Smooth muscle cell (in vitro differentiated cells): ENCODE data around the gene GPC5. TPM values are rescaled to one million over a fixed set of nuclear protein-coding genes. Genes with fewer than 3 reads are reported as not detected.
A peak's percentile ranks its signal among the peaks of the same experiment; 100 is the strongest.

Experiments used
- DNase-seq: peaks from one replicate; lab custom pipeline; 2025; ENCODE audit not compliant: unreplicated experiment; lab: John Stamatoyannopoulos, UW
- H2AFZ ChIP-seq: fragments of 200-600 bp; sonication (generic); 2 replicates; pipeline ENCODE4 v1.6.0; 2016; ENCODE audit warnings: antibody characterized with exemption, low read depth, mild to moderate bottlenecking
- H3F3A ChIP-seq: fragments of 200-600 bp; sonication (generic); 2 replicates; pipeline ENCODE4 v1.6.0; 2017; ENCODE audit warnings: antibody characterized with exemption, low read depth
- H3K27ac ChIP-seq: fragments of 200-600 bp; sonication (generic); 2 replicates; pipeline ENCODE4 v1.5.1; 2016; ENCODE audit warnings: low read depth, mild to moderate bottlenecking
- H3K27me3 ChIP-seq: fragments of 200-600 bp; sonication (generic); 2 replicates; pipeline ENCODE4 v1.6.1; 2016; ENCODE audit warnings: low read depth, mild to moderate bottlenecking
- H3K36me3 ChIP-seq: fragments of 200-600 bp; sonication (generic); 2 replicates; pipeline ENCODE4 v1.5.1; 2016; ENCODE audit warnings: low read depth
- H3K4me1 ChIP-seq: fragments of 200-600 bp; sonication (generic); 2 replicates; pipeline ENCODE4 v1.5.1; 2016; ENCODE audit warnings: low read depth
- H3K4me2 ChIP-seq: fragments of 200-600 bp; sonication (generic); 2 replicates; pipeline ENCODE4 v1.6.0; 2016; ENCODE audit warnings: mild to moderate bottlenecking
- H3K4me3 ChIP-seq: fragments of 200-600 bp; sonication (generic); 2 replicates; pipeline ENCODE4 v1.5.1; 2016; ENCODE audit warnings: mild to moderate bottlenecking
- H3K79me2 ChIP-seq: fragments of 200-600 bp; sonication (generic); 2 replicates; pipeline ENCODE4 v1.6.0; 2016; ENCODE audit warnings: low read depth, mild to moderate bottlenecking
- H3K9ac ChIP-seq: fragments of 200-600 bp; sonication (generic); 2 replicates; pipeline ENCODE4 v1.6.0; 2016; ENCODE audit warnings: low read depth
- H3K9me3 ChIP-seq: fragments of 200-600 bp; sonication (generic); replicated peaks from 2 replicates; pipeline ENCODE4 v1.5.1; 2016; ENCODE audit warnings: low read depth
- H4K20me1 ChIP-seq: fragments of 200-600 bp; sonication (generic); 2 replicates; pipeline ENCODE4 v1.6.0; 2016; ENCODE audit warnings: low read depth
- WGBS: methylation state at CpG from one replicate; pipeline ENCODE4 v1.1.7; 2016; ENCODE audit warnings: low lambda C conversion rate; 5-methylcytosine and 5-hydroxymethylcytosine counted together
- polyA plus RNA-seq: library from polyadenylated mRNA; unstranded; fragments of >200 nt; fragmentation: Nextera tagmentation; extraction: Ambion mirVana; gene quantifications from 2 replicates; pipeline ENCODE4 v1.2.1, GENCODE V29; 2016
- total RNA-seq: library from RNA; depleted of rRNA; stranded (reverse); fragments of >200 nt; gene quantifications from 2 replicates; pipeline ENCODE4 v1.2.3, GENCODE V29; 2014
- TF ChIP-seq, protein P1 (sequence below): fragments of 200-600 bp; sonication (generic); IDR thresholded peaks from 2 replicates; pipeline ENCODE4 v1.5.1; 2017; ENCODE audit warnings: borderline replicate concordance, mild to moderate bottlenecking, antibody characterized with exemption; ENCODE audit not compliant: insufficient read depth, poor library complexity, severe bottlenecking

The GPC5 gene
- total and polyA plus RNA-seq, 2 experiments from 2014 or later = 0.99 to 1.0 TPM

DNA sequence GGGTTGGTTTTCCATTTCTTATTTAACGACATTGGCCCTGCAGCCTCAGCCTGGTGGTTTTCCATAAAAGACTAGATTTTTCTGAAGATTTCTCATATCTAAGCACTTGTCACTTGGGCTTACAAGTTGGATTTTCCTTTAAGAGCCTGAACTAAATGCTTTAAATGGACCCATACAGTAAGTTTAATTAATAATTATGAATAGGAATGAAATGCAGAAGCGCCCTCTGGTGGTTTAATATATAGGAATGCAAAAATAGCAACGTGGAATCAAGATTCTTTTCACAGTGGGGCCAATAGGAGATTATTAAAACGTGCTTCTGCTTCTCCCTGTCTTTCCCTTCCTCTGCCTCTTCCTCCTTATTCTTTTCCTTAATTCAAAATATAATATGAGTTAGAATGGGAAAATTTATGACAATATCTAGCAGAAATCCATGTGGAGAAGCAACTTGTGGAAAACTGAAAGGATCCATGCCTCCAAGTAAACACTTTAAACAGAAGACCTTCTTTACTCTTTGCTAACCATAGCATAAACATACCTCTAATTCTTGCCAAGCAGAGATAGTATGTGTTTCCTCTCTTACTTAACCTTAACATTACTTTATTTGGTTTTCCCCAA, 324.0 kb downstream of the GPC5 start:
- TF ChIP-seq, protein P1, sequence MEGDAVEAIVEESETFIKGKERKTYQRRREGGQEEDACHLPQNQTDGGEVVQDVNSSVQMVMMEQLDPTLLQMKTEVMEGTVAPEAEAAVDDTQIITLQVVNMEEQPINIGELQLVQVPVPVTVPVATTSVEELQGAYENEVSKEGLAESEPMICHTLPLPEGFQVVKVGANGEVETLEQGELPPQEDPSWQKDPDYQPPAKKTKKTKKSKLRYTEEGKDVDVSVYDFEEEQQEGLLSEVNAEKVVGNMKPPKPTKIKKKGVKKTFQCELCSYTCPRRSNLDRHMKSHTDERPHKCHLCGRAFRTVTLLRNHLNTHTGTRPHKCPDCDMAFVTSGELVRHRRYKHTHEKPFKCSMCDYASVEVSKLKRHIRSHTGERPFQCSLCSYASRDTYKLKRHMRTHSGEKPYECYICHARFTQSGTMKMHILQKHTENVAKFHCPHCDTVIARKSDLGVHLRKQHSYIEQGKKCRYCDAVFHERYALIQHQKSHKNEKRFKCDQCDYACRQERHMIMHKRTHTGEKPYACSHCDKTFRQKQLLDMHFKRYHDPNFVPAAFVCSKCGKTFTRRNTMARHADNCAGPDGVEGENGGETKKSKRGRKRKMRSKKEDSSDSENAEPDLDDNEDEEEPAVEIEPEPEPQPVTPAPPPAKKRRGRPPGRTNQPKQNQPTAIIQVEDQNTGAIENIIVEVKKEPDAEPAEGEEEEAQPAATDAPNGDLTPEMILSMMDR = peak; percentile 82
- Histone ChIP-seq H4K20me1 (no peaks in the 10 kb centered on the region), H3F3A (no peaks in the 10 kb centered on the region), H2AFZ (peak overlapping the region; percentile 83), H3K79me2 (no peaks in the 10 kb centered on the region), H3K4me3 (no peak overlapping the region), H3K27ac (no peak overlapping the region), H3K36me3 (no peaks in the 10 kb centered on the region), H3K4me2 (peak overlapping the region; percentile 71), H3K27me3 (no peaks in the 10 kb centered on the region), H3K9ac (no peak overlapping the region), H3K9me3 (no peaks in the 10 kb centered on the region), H3K4me1 (no peaks in the 10 kb centered on the region)
- 28% methylated on average over 4 of the region's 4 CpGs for WGBS
- DNase-seq = no peak

DNA sequence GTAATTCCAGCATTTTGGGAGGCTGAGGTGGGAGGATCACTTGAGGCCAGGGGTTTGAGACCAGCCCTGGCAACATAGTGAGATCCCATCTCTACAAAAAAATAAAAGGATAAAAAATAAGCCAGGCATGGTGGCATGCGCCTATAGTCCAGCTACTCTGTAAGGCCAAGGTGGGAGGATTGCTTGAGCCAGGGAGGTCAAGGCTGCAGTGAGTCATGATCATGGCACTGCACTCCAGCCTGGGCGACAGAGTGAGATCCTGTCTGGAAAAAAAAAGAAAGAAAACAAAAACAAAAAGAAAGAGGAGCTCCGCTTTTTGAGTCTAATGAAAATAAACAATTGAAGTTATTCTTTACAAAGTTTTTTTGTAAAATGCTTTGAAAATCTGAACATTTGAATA, 326.2 kb downstream of the GPC5 start:
- no peak overlapping the region for H3K27ac ChIP-seq
- H3K9me3 ChIP-seq = no peaks in the 10 kb centered on the region
- DNase-seq = no peak
- H3K4me2 ChIP-seq = no peak overlapping the region
- H3K27me3 ChIP-seq = no peaks in the 10 kb centered on the region
- no peak overlapping the region for H3K9ac ChIP-seq
- H2AFZ ChIP-seq = no peak overlapping the region
- no peak overlapping the region for H3K4me3 ChIP-seq
- no peaks in the 10 kb centered on the region for H3K79me2 ChIP-seq
- H3K36me3 ChIP-seq = no peaks in the 10 kb centered on the region
- H4K20me1 ChIP-seq = no peaks in the 10 kb centered on the region
- TF ChIP-seq, protein P1 = no peak
- H3K4me1 ChIP-seq = no peaks in the 10 kb centered on the region
- WGBS = 54% methylated on average over 3 of the region's 3 CpGs
- H3F3A ChIP-seq = no peaks in the 10 kb centered on the region

DNA sequence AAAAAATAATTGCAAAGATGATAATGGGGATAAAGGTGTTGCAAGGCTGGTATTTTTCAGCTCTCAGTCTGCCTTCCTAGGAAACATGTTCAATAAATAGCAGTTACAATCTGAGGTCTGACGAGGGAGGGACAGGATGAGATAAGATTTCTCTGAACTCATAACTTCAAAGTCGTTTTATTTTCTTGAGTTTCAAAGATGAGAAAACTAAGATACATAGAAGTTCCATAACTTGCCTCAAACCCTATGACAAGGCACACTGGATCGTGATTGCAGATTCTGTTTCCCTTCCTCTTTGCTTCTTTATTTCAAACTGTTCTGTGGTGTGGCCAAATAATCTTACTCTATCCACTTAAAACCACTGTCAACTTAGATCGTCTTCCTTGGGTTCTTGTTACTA, 327.2 kb downstream of the GPC5 start:
- TF ChIP-seq, protein P1 = no peak
- H3F3A ChIP-seq = no peaks in the 10 kb centered on the region
- no peak overlapping the region for H2AFZ ChIP-seq
- H3K9me3 ChIP-seq = no peaks in the 10 kb centered on the region
- no peak overlapping the region for H3K9ac ChIP-seq
- no peak overlapping the region for H3K4me3 ChIP-seq
- no peaks in the 10 kb centered on the region for H3K27me3 ChIP-seq
- WGBS = 42% methylated on average over 4 of the region's 4 CpGs
- H3K4me1 ChIP-seq = no peaks in the 10 kb centered on the region
- H3K36me3 ChIP-seq = no peaks in the 10 kb centered on the region
- no peak overlapping the region for H3K4me2 ChIP-seq
- no peak overlapping the region for H3K27ac ChIP-seq
- no peaks in the 10 kb centered on the region for H3K79me2 ChIP-seq
- no peak for DNase-seq
- no peaks in the 10 kb centered on the region for H4K20me1 ChIP-seq

DNA sequence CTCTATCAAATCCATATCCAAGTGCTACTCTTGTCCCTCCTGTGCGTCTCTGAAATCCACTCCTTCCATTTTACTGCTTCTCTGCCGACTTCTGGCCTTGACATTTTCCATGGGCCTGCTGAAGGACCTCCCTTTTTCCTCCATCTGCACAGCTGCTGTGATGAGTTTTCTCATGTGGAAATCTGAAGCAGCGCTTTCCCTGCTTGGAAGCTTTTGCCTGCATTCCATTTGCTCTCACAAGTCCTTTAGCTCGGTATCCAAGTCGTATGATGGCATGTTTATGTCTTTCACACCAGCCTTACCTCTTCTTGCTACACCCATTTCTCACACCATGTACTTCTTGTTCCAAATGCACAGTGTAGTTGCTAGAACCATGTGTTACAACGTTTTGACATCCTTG, 328.2 kb downstream of the GPC5 start:
- no peak overlapping the region for H3K9ac ChIP-seq
- no peaks in the 10 kb centered on the region for H3F3A ChIP-seq
- no peaks in the 10 kb centered on the region for H4K20me1 ChIP-seq
- no peaks in the 10 kb centered on the region for H3K79me2 ChIP-seq
- H3K27me3 ChIP-seq = no peaks in the 10 kb centered on the region
- no peaks in the 10 kb centered on the region for H3K36me3 ChIP-seq
- no peak overlapping the region for H2AFZ ChIP-seq
- TF ChIP-seq, protein P1 = no peak
- H3K9me3 ChIP-seq = no peaks in the 10 kb centered on the region
- H3K27ac ChIP-seq = no peak overlapping the region
- 68% methylated on average over 6 of the region's 6 CpGs for WGBS
- no peak overlapping the region for H3K4me2 ChIP-seq
- H3K4me1 ChIP-seq = no peaks in the 10 kb centered on the region
- H3K4me3 ChIP-seq = no peak overlapping the region
- DNase-seq = no peak
